WERI-Rb-1 (cell line): ENCODE measurements around the gene ZBTB47.

Experiments used
- DNase-seq: peaks from one replicate; pipeline ENCODE4 v3.0.0-alpha.2; 2020
- H3K27ac ChIP-seq: fragments of 250-450 bp; sonication (Bioruptor Pico); 2 replicates; pipeline ENCODE4 v1.5.1; 2020; ENCODE audit warnings: mild to moderate bottlenecking, moderate library complexity
- H3K27me3 ChIP-seq: fragments of 250-450 bp; sonication (Bioruptor Pico); 2 replicates; pipeline ENCODE4 v1.5.1; 2021; ENCODE audit warnings: mild to moderate bottlenecking, low read depth, moderate library complexity; ENCODE audit not compliant: insufficient read depth, severe bottlenecking
- H3K36me3 ChIP-seq: fragments of 250-450 bp; sonication (Bioruptor Pico); 2 replicates; pipeline ENCODE4 v1.5.1; 2020; ENCODE audit warnings: mild to moderate bottlenecking, moderate library complexity
- H3K4me3 ChIP-seq: 2 replicates; pipeline ENCODE4 v1.5.1; 2011; ENCODE audit warnings: low read depth, mild to moderate bottlenecking, control low read depth, low read length
- H3K9me3 ChIP-seq: fragments of 250-450 bp; sonication (Bioruptor Pico); 2 replicates; pipeline ENCODE4 v1.5.1; 2021; ENCODE audit warnings: mild to moderate bottlenecking, moderate library complexity; ENCODE audit not compliant: severe bottlenecking
- TF ChIP-seq, protein P1 (sequence below): IDR thresholded peaks from 2 replicates; pipeline ENCODE4 v1.5.1; 2011; ENCODE audit warnings: low read depth, mild to moderate bottlenecking, control low read depth, inconsistent platforms, low read length

ZBTB47 gene

DNA sequence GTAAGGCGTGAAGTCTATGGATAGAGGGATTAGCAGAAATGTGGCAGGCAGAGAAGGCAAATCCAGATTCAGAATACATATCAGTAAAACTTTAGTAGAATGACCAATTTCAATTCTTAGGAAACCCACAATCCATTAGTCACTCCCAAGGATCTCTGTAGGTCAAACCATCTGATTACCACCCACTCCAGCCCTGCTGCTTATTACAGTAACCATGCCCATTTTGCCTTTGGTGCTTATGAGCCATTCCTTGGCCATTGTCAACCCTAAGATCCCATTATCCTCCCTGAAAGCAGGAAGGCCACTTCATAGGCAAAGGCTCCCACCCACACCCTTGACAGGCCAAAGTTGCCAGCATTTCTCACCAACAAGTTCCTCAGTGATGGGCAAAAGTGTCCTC is 26.8 kb downstream of the ZBTB47 start:
- Histone ChIP-seq H3K27me3 (no peaks in the 10 kb centered on the region), H3K27ac (no peak overlapping the region), H3K9me3 (peaks cover 4% of the 10 kb centered on the region), H3K4me3 (no peak overlapping the region), H3K36me3 (no peaks in the 10 kb centered on the region)
- TF ChIP-seq, protein P1, sequence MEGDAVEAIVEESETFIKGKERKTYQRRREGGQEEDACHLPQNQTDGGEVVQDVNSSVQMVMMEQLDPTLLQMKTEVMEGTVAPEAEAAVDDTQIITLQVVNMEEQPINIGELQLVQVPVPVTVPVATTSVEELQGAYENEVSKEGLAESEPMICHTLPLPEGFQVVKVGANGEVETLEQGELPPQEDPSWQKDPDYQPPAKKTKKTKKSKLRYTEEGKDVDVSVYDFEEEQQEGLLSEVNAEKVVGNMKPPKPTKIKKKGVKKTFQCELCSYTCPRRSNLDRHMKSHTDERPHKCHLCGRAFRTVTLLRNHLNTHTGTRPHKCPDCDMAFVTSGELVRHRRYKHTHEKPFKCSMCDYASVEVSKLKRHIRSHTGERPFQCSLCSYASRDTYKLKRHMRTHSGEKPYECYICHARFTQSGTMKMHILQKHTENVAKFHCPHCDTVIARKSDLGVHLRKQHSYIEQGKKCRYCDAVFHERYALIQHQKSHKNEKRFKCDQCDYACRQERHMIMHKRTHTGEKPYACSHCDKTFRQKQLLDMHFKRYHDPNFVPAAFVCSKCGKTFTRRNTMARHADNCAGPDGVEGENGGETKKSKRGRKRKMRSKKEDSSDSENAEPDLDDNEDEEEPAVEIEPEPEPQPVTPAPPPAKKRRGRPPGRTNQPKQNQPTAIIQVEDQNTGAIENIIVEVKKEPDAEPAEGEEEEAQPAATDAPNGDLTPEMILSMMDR = no peak
- no peak for DNase-seq

DNA sequence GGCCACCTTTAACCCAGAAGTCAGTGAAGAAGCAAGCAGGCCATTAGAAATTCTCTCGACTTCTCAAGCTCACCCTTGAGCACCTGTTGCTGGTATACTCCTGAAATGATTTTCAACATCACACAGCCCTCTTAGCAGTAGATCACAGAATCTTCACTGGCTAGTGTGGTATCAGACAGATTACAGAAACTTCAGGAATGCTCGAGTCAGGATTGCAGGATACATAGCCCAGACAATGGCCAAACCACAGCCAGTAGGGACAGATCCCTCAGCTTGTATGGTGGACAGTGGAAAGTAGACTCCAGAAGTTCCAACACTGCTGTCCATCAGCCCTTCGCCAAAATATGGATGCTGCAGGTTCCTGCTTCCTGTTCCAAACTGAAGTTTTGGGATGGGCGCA is 27.3 kb downstream of the ZBTB47 start:
- H3K4me3 ChIP-seq = no peak overlapping the region
- no peak for DNase-seq

DNA sequence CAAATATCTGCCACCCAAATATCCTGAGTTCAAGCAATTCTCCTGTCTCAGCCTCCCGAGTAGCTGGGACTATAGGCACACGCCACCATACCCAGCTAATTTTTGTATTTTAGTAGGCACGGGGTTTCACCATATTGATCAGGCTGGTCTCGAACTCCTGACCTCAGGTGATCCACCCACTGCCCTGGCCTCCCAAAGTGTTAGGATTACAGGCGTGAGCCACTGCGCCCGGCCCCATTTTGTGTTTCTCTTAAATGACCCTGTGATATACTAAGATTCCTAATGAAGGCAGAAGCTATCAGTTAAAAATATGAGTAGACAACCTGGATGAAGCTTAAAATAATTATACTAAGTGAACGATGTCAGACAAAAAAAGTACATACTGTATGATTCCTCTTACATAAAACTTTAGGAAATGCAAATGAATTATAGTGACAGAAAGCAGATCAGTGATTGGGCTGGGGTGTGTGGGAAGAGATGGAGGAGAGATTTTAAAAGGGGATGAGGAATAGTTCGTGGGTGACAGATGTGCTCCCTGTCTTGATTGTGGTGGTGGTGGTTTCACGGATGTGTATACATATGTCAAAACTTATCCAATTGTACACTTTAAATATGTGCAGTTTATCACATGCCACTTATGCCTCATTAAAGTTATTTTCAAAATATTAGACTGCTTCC is 28.0 kb downstream of the ZBTB47 start:
- Histone ChIP-seq H3K27ac (no peak overlapping the region), H3K9me3 (no peaks in the 10 kb centered on the region), H3K36me3 (no peaks in the 10 kb centered on the region), H3K4me3 (no peak overlapping the region), H3K27me3 (no peaks in the 10 kb centered on the region)
- no peak for DNase-seq
- TF ChIP-seq, protein P1 = no peak

More for the DNA sequence above, 27.3 kb downstream of the ZBTB47 start:
- Histone ChIP-seq H3K27ac (no peak overlapping the region), H3K36me3 (no peaks in the 10 kb centered on the region), H3K27me3 (no peaks in the 10 kb centered on the region), H3K9me3 (peaks cover 3% of the 10 kb centered on the region)
- TF ChIP-seq, protein P1 = no peak

DNA sequence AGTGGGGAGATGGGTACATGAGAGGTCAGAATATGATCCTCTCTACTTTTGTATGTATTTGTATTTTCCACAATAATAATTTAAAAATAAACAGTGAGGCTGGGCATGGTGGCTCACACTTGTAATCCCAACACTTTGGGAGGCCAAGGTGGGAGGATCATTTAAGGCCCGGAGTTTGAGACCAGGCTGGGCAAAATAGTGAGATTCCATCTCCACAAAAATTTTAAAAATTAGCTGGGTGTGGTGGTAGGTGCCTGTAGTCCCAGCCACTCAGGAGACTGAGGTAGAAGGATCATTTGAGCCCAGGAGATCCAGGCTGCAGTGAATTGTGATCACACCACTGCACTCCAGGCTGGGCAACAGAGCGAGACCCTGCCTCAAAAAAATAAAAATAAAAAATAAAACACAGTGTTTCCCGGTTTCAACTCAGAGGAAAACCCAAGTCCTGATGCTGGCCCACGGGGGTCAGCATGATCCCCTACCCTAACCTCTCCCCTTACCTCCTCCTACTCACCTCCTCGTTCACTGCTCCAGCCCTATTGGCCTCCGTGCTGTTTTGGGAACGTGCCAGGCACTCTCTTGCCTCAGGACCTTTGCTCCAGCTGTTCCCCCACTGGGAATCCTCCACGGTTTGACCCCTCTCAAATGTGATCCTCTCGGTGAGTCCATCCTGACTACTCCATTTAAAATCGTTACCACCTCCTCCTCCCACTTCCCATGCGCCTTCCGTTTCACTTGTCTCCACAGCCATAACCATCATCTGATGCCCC is 29.0 kb downstream of the ZBTB47 start:
- Histone ChIP-seq H3K36me3 (no peaks in the 10 kb centered on the region), H3K4me3 (no peak overlapping the region), H3K27me3 (no peaks in the 10 kb centered on the region), H3K9me3 (no peaks in the 10 kb centered on the region), H3K27ac (no peak overlapping the region)
- DNase-seq = peak; percentile 2
- TF ChIP-seq, protein P1 = no peak

GRCh38 chr3:42683875-42684598 is 30.5 kb downstream of the ZBTB47 start:
- no peaks in the 10 kb centered on the region for H3K9me3 ChIP-seq
- TF ChIP-seq, protein P1 = no peak
- no peaks in the 10 kb centered on the region for H3K36me3 ChIP-seq
- peak; percentile 5 for DNase-seq
- H3K27me3 ChIP-seq = no peaks in the 10 kb centered on the region
- no peak overlapping the region for H3K4me3 ChIP-seq
- no peak overlapping the region for H3K27ac ChIP-seq
